Stimulated activated naive CD4-positive, alpha-beta T cell (primary cell): ENCODE results near the gene ZNF346.
"Not testable (repeated sequence)": the region's sequence is repeated elsewhere in the genome, so short reads cannot be mapped to it uniquely, and the experiment has no call there.

Source experiments
- DNase-seq, 6 experiments: peaks; one replicate each; lab custom pipeline; 2025; lab: John Stamatoyannopoulos, UW

Gene ZNF346

DNA sequence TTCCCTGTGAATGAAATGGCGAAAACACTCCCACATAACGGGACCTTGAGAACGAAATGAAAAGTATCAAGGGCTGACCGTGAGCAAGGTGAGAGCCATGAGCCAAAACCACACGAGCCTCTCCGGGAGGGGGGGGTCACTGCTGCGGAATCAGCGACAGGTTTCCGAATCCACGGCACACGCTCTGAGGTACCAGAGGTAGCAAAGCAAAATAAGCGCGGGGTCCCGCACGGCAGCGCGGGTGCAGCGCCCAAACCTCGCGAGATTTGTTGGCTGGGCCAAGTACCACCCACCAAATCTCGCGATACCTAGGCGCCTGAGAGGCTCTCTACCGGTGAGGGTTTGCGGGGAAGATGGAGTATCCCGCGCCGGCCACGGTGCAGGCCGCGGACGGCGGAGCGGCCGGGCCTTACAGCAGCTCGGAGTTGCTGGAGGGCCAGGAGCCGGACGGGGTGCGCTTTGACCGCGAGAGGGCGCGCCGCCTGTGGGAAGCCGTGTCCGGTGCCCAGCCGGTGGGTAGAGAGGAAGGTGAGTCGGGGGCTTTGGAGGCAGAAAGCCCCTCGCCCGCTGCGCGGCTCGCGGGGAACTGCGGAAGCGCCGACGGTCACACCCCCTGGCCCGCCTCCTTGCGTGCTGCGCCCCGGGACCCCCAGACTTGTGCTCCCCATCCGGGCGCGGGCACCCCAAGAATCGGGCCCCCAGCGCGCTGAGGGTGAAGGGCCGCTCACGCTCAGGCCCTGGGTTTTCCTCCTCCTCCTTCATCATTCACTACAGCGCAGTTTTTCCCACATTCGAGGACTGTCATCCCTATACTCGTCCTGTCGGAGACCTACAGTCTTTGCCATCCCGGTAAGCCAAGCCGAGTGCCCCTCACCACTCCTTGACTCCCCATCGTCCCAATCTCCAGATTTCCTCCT is at the start of gene ZNF346:
TSS of gene ZNF346 (plus strand) at position 311 of the 917 bp plus-strand sequence. CDS start at position 354, 43 bp downstream.
- peak; percentile 78 to 92 (median 90) for DNase-seq

GRCh38 chr5:176979669-176980068 is 42.8 kb upstream of the ZNF346 start:
- DNase-seq: no peak

DNA sequence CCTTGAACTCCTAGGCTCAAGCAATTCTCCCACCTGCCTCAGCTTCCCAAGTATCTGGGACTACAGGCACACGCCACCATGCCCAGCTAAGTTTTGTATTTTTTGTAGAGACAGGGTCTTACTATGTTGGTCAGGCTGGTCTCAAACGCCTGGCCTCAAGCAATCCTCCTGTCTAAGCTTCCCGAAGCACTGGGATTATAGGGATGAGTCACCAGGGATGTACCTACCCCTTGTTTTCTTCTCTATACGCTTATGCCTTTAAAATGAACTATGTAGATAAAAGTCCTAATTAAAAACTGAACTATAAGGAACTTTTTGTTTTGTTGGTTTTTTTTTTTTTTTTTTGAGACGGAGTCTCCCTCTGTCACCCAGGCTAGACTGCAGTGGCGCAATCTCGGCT is 41.7 kb upstream of the ZNF346 start:
- DNase-seq: no peak

GRCh38 chr5:176983112-176983511 is 39.4 kb upstream of the ZNF346 start:
- not testable (repeated sequence) for DNase-seq

GRCh38 chr5:176983593-176983992 is 38.9 kb upstream of the ZNF346 start:
- DNase-seq: not testable (repeated sequence)

- not testable (repeated sequence) for DNase-seq
These were observed 38.3 kb upstream of the ZNF346 start for GRCh38 chr5:176984176-176984575.

DNA sequence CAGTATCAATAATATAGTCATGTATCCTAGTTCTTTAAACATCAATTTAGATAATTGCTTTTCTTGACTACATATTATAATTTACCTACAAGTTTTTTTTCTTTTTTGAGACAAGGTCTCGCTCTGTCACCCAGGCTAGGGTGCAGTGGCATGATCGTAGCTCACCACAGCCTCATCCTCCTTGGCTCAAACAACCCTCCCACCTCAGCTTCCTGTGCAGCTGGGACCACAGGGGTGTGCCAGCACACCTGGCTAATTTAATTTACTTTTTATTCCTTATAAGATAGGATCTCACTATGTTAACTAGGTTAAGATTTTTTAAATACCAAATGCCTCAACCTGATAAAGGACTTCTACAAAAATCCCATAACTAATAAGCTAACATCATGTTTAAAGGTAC is 37.0 kb upstream of the ZNF346 start:
- peak in 4 of 6 experiments; percentile 2 to 52 (median 36) for DNase-seq

GRCh38 chr5:176986280-176986679 is 36.2 kb upstream of the ZNF346 start:
- no peak for DNase-seq

- DNase-seq: no peak
These were observed 34.9 kb upstream of the ZNF346 start for GRCh38 chr5:176987583-176987982.

- DNase-seq: not testable (repeated sequence)
These were observed 29.4 kb upstream of the ZNF346 start for GRCh38 chr5:176993081-176993480.

DNA sequence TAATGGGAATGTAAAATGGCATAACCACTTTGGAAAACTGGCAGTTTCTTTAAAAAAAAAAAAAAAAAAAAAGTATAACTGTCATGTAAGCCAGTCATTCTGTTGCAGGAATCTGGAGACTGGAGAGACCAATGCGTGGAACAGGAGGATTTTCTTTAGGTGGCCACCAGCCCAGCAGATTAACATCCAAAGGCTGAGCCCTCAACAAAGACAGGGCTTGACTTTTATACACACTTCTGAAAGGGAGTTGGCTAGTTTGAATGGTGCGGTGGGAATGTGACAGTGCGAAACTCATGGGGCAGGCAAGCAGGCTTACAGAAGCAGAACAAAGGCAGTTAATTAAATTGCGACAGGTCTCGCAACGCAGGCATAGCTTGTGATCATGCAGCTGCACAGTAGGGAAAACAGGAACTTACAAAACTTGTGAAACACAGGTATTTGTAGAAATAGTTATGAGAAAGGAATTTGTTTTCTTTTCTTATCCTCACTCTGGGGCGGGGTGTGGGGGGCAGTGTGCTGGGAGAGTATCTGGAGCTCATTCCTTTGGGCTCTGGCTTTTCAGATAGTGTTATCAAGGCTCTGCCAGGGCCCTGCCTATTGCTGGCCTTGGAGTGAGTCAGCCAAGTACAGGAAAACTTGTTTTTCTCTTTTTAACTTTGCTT is 27.9 kb upstream of the ZNF346 start:
- DNase-seq: no peak

DNA sequence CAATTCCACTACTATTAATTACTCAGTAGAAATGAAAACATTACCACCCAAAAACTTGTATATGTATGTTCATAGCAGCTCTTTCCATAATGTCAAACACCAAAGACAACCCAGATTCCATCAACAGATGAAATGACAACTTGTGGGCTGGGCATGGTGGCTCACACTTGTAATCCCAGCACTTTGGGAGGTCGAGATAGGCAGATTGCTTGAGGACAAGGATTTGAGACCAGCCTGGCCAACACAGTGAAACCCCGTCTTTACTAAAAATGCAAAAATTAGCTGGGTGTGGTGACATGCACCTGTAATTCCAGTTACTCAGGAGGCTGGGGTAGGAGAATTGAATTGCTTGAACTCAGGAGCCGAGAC is 27.4 kb upstream of the ZNF346 start:
- DNase-seq: no peak

- DNase-seq: no peak
These were observed 26.4 kb upstream of the ZNF346 start for GRCh38 chr5:176995896-176996767.

DNA sequence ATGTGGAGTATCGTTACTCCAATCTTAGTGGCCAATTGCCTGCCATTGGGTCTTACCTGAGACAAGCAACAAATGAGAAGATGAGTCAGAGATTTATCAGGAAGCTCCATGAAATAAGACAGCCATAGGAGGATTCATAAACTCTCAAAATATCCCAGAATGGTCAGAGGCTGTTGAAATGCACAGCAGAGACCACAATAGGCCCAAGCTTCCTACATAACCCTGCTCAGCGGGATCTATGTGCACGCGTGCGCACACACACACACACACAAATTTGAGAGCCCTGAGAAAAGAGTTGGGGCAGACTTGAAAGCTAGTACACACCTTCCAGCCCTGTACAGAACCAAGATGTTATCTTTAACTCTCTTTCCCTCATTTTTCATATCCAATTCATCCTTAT is 25.7 kb upstream of the ZNF346 start:
- DNase-seq: no peak

GRCh38 chr5:176998828-176999227 is 23.7 kb upstream of the ZNF346 start:
- no peak for DNase-seq

GRCh38 chr5:176999526-176999925 is 23.0 kb upstream of the ZNF346 start:
- not testable (repeated sequence) for DNase-seq

DNA sequence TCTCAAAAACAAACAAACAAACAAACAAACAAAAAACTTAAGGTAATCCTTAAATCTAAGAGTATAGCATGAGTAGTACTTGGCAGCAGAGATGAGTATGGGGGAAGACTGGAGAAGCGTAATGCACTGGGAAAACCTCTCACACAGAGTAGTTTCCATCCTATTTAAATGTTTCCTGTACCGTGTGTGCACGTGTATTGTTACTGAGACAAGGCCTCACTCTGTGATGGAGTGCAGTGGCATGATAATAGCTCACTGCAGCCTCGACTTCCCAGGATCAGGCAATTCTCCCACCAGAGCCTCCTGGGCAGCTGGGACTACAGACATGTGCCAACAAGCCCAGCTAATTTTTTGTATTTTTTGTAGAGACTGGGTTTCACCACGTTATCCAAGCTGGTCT is 18.8 kb upstream of the ZNF346 start:
- DNase-seq: no peak

GRCh38 chr5:177004961-177005360 is 17.5 kb upstream of the ZNF346 start:
- DNase-seq: no peak

DNA sequence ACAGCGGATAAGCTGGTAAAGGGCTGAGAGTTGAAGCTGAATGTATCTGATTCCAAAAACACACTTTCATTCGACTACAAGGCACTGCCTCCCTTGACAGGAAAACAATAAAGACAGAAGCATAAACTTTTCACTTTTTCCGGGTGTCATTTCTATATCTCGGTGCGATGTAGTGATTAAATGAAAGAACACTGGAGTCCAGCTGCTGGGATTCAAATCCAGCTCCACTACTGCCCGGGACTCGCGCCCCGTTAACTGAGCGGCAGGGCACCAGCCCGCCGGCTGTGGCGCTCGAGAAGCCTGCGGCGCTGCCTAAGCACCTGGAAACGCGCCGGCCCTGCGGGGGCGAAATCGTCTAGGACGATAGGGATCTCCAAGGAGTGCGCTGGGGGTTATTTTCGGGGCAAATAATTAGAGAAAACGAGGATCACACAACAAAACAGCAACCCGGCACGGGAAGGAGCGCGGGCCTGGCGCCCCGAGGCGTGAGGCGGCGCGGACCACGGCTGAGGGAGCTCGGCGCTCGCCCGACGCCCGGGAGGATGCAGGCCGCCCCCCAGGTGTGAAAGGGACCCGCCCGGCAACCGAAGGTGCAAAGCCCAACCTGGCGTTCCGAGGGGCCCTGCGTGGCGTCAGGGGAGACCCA is 16.8 kb upstream of the ZNF346 start:
- DNase-seq: peak; percentile 26 to 69 (median 52)

DNA sequence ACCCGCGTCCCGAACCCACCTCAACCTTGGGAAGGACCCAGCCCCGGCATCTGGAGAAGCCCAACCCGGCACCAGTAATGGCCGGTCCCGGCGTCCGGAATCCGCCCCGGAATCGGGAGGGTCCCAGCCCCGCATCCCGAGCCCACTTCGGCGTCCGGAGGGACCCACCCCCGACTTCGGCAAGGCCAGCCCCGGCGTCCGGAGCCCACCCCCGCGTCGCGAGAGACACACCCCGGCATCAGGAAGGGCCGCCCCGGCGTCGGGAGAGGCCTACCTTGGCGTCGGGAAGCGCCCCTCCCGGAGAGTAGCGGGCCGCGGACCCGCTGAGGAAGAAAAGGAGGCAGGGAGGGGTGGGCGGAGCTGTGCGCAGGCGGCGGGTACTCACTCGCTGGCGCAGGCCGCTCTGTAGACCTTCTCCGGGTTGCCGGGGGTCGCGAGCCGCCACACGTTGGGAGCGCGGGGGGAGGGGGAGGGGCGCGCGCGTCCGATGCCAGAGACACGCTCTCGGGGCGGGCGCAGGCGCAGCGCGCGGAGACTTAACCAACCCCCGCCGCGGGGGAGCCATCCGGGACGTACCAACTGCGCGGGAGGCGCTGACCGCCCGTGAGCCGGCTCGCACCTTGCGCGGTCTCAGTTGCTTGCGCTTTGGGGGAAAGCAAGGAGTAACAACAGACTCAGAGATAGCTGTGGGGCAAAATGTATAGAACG is 16.1 kb upstream of the ZNF346 start, which contains the start of gene UIMC1:
TSS of gene UIMC1 (minus strand) at position 515 of the 708 bp plus-strand sequence. CDS start 24,164 bp downstream, outside the sequence.
- peak; percentile 77 to 92 (median 87) for DNase-seq

DNA sequence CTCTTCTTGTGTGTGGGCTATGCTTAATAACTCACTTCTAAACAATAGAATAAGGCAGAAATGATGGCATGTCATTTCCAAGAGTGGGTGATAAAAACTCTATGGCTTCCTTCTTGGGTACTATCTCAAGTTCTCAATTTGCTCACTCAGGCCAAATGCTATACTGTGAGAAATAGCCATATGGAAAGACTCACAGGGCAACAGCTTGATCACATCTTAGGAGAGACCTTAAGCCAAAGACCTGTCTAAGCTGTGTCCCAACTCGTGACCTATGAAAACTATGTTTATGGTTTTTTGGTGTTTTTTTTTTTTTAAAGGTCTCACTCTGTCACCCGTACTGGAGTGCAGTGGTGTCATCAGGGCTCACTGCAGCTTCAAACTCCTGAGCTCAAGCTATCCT is 13.8 kb upstream of the ZNF346 start:
- no peak for DNase-seq
